Stimulated activated naive CD4-positive, alpha-beta T cell treated with Interleukin-2 at 50 U/mL for 16 hours (primary cell): ENCODE measurements around the gene CHD3.
A peak's percentile ranks its signal among the peaks of the same experiment; 100 is the strongest.
"Not testable (repeated sequence)": the region's sequence is repeated elsewhere in the genome, so short reads cannot be mapped to it uniquely, and the experiment has no call there.

ENCODE experiments used
- DNase-seq: peaks from one replicate; lab custom pipeline; 2025; lab: John Stamatoyannopoulos, UW

Gene CHD3

DNA sequence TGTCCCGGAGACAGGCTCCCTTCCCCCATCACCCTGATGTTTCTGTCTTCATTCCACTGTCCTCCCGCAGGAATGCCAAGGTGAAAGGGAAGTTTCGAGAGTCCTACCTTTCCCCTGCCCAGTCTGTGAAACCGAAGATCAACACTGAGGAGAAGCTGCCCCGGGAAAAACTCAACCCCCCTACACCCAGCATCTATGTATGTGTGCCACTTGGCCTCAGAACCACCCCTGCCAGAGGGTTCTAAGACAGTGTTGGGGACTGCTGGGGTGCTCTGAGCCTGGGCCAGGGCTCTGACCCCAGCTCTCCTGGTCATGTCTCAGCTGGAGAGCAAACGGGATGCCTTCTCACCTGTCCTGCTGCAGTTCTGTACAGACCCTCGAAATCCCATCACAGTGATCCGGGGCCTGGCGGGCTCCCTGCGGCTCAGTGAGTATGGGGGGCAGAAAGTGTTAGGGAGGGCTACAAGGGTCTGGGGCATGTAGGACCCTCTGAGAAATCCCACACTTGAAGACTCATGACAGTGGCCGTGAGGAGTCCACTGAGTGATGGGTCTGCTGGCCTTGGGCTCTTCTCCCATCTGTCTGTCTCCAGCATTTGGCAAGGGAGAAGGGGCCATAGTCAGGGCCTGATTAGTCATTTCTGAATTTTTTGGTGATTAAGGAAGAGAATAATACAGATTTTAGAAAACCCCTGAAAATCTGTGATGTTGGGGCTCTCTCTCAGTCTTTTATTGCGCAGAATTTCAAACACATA, 38.7 kb upstream of the CHD3 start:
- DNase-seq = no peak

DNA sequence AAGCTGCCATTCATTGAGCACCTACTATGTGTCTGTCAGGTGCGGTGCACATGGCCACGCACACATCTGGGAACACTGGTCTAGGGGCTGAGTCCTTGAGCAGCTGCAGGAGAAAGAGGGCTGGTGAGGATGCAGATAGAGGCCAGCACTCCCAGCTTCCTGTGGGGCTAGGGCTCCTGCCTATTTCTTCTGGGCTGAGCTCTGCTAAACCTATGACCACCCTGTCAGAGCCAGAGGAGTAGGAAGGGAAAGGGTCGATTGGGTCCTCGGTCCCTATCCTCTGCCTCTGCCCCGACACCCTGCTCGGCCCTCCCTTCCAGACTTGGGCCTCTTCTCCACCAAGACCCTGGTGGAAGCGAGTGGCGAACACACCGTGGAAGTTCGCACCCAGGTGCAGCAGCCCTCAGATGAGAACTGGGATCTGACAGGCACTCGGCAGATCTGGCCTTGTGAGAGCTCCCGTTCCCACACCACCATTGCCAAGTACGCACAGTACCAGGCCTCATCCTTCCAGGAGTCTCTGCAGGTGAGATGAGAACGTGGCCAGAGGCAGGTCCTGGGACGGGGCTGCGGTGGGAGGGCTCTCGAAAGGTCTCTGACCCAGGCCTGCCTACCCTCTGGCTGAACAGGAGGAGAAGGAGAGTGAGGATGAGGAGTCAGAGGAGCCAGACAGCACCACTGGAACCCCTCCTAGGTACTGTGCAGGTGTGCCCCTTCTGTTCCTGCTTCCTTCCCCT, 37.7 kb upstream of the CHD3 start:
- DNase-seq = no peak

DNA sequence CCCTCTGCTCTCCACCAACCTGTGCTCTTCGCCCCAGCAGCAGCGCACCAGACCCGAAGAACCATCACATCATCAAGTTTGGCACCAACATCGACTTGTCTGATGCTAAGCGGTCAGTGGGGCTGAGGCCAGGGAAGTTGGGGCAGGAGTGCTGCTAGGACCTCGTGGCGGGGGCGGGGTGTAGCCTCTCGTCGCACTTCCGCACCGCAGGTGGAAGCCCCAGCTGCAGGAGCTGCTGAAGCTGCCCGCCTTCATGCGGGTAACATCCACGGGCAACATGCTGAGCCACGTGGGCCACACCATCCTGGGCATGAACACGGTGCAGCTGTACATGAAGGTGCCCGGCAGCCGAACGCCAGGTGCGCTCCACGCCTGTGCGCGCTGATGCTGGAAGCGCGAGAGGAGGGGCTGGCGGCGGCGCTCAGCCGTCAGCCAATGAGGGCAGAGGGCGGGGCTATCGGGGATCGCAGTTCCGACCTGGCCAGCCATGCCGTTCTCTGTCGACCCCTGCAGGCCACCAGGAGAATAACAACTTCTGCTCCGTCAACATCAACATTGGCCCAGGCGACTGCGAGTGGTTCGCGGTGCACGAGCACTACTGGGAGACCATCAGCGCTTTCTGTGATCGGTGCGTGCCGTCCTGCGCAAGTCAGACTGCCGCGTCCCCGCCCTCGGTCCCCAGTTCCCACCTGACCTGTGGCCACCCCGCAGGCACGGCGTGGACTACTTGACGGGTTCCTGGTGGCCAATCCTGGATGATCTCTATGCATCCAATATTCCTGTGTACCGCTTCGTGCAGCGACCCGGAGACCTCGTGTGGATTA, 36.9 kb upstream of the CHD3 start:
- DNase-seq = peak; percentile 92

DNA sequence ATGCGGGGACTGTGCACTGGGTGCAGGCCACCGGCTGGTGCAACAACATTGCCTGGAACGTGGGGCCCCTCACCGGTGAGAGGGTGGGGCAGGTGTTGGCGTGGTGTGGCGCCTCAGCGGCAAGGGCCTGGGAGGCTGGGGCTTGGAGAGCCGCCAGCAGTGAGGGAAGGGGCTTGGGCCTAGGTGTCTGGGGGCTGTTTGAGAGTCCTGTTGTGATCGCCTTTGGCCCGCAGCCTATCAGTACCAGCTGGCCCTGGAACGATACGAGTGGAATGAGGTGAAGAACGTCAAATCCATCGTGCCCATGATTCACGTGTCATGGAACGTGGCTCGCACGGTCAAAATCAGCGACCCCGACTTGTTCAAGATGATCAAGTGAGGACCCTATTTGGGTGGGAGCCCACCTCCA, 36.3 kb upstream of the CHD3 start:
- no peak for DNase-seq

DNA sequence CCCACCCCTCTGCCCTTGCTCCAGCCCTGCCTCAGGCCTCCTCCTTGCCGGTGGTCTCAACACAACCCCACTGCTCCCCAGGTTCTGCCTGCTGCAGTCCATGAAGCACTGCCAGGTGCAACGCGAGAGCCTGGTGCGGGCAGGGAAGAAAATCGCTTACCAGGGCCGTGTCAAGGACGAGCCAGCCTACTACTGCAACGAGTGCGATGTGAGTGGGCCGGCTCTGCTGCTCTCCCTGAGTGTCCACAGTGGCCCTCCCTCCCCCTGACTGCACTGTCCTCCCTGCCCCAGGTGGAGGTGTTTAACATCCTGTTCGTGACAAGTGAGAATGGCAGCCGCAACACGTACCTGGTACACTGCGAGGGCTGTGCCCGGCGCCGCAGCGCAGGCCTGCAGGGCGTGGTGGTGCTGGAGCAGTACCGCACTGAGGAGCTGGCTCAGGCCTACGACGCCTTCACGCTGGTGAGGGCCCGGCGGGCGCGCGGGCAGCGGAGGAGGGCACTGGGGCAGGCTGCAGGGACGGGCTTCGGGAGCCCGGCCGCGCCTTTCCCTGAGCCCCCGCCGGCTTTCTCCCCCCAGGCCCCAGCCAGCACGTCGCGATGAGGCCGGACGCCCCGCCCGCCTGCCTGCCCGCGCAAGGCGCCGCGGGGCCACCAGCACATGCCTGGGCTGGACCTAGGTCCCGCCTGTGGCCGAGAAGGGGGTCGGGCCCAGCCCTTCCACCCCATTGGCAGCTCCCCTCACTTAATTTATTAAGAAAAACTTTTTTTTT, 35.5 kb upstream of the CHD3 start:
- no peak for DNase-seq

DNA sequence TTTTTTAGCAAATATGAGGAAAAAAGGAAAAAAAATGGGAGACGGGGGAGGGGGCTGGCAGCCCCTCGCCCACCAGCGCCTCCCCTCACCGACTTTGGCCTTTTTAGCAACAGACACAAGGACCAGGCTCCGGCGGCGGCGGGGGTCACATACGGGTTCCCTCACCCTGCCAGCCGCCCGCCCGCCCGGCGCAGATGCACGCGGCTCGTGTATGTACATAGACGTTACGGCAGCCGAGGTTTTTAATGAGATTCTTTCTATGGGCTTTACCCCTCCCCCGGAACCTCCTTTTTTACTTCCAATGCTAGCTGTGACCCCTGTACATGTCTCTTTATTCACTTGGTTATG, 34.9 kb upstream of the CHD3 start:
- DNase-seq = no peak

DNA sequence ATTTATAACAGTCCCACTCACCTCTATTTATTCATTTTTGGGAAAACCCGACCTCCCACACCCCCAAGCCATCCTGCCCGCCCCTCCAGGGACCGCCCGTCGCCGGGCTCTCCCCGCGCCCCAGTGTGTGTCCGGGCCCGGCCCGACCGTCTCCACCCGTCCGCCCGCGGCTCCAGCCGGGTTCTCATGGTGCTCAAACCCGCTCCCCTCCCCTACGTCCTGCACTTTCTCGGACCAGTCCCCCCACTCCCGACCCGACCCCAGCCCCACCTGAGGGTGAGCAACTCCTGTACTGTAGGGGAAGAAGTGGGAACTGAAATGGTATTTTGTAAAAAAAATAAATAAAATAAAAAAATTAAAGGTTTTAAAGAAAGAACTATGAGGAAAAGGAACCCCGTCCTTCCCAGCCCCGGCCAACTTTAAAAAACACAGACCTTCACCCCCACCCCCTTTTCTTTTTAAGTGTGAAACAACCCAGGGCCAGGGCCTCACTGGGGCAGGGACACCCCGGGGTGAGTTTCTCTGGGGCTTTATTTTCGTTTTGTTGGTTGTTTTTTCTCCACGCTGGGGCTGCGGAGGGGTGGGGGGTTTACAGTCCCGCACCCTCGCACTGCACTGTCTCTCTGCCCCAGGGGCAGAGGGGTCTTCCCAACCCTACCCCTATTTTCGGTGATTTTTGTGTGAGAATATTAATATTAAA, 34.4 kb upstream of the CHD3 start:
- DNase-seq = no peak

DNA sequence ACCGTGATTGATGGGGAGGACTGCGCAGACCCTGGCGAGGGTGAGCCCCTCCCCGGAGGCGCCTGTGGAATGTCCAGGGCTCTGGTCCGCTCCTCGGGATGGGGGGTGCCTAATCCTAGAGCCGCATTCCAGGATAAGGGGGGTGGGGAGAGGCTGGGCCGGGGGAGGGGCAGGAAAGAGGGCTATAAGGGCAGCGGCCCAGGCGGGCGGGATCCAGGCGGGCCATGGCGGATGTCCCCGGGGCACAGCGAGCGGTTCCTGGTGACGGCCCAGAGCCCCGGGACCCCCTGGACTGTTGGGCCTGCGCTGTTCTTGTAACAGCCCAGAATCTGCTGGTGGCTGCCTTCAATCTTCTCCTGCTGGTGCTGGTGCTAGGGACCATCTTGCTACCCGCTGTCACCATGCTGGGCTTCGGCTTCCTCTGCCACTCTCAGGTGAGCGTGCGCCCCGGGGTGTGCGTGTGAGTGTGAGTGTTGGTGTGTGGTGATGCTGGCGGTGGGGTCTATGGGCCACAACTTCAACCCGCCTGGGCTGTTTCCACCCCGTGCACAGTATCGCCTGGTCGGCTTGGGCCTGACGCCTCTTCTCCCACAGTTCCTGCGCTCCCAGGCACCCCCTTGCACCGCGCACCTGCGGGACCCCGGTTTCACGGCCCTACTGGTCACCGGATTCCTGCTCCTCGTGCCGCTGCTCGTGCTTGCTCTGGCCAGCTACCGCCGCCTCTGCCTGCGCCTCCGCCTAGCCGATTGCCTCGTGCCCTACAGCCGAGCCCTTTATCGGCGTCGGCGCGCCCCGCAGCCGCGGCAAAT, 33.5 kb upstream of the CHD3 start, which contains the start of gene TMEM88:
Gene TMEM88 (plus strand): TSS at position 216 of the 809 bp plus-strand sequence. CDS start 9 bp downstream, at position 225.
- no peak for DNase-seq

DNA sequence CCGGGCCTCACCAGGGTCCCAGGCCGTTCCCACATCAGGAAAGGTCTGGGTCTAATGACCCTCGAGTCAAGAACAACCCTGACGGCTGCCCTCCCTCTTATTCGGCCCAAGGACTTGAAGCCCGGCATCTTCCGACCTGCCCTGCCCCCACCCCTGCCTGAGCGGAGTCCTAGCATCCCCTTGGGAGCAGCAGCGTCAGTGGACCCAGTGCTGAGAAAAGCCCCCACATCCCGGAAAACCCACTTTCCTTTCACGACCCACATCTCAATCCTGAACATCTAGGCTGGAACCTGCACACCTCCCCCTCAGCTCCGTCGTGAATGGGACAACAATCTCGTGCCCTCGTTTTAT, 33.0 kb upstream of the CHD3 start:
- DNase-seq = no peak

DNA sequence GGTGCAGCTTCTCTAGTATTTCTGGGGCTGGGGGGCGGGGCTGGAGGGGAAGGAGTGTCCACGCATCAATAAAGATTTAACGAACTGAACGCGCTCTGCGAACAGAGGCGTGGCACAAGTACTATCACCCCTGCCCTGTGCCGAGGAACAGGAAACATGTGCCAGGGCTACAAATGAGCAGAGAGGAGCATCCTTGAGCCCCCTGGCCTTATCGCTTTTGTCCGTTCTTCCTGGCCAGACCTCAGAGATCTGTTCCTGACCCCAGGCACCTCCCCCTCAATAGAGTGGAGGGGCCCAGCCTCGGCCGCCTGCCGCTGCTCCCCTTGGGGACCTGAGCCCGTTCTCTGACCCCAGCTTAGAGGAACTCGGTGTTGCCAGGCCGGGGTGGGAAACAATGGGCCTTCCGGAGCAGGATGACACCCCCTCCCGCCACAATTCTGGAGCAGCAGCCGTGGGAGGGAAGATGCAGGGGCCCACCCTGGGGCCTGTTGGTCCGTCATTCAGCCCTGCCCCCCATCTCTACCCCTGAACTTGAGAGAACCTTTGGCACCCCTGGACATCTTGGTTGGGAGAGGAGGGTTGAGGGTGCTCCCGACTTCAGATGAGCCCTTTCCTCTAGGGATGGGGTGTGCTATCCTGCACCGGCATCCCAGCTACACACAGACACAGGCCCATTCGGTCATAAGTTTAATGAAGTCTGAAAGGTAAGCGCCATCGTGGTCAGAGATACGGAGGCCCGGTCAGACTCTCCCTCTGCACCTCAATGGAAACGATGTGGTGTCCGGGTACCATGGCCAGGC, 32.4 kb upstream of the CHD3 start:
- DNase-seq = peak; percentile 31

DNA sequence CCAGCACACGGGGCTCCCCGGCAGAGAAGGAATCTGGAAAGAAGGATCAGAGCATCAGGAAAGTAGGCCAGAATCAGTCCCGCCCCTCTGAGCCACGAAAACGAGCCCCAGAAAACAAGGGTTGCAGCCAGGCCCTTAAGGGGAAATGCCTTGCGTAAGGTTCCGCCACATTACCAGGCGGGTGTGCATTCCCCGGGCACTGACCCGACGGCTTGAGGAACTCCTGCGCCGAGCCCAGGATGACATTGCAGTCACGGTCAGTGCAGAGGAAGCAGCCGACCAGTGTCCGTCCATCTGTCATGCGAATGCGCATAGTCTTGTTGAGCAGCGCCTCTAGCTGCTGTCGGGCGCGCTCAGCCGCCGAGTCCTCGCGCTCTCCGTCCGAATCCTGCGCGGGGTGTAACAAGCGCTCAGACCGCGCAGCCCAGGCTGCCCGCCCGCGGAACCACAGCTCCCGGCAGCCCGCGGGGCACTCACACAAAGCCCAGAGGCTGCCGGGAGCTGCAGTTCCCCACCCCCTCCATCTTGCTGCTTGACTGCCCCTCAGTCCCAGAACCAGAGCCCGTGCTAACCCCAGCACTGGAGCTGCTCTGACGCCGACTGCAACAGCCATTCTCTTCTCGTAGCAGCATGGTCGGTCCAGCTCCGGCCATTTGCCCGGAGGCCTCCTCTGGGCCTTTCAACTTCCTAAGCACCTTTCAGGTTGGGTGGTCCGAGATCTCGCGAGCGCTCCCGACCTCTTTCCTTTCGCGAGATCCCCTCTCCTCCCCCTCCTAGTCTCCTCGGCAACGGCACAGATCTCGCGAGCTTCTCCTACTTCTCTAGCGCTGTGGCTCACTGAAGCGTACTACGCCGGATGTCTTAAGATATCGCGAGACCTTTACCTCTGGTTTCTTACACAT, 31.5 kb upstream of the CHD3 start, which contains the start of gene NAA38:
Gene NAA38 (minus strand): TSS at position 749 of the 902 bp plus-strand sequence. CDS start 96 bp downstream, at position 653.
- peak; percentile 92 for DNase-seq

DNA sequence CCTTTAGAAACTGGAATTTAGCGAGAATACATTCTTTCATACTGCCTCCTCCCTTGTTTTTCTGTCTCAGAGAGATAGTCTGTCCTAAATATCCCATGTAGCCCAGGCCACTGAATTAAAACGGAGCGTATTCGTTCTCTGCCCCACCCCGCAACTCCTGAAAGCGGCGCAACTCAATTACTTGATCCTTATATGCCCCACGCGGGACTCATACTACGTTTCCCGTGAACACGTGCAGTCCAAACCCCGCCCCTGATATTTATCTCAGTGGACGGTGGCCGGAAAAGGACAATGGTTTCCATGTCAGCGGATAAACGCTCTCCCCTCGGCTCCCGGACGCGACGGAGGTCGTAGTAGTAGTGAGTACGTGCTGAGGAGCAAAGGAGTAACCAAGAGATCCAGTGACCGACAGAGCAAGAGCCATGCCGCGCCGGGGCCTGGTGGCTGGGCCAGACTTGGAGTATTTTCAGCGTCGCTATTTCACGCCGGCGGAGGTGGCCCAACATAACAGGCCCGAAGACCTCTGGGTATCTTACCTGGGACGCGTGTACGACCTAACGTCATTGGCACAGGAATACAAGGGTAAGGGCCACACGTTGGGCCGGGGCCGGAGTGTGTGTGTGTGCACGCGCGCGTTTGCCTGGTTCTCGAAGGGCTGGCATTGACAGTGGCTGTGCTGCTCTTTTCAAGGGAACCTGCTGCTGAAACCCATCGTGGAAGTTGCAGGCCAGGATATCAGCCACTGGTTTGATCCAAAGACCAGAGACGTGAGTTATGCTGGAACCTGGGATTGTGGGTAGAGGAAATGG, 30.7 kb upstream of the CHD3 start, which contains the start of gene CYB5D1:
Gene CYB5D1 (plus strand): TSS at position 291 of the 809 bp plus-strand sequence. CDS start 132 bp downstream, at position 423.
- peak; percentile 86 for DNase-seq

DNA sequence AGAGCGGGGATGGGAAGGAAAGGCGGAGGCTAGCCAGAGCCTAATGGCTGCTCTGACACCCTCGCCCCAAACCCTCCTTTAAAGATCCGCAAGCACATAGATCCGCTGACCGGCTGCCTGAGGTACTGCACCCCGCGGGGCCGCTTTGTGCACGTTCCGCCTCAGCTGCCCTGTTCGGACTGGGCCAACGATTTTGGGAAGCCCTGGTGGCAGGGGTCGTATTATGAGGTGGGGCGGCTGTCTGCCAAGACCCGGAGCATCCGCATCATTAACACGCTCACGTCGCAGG, 30.1 kb upstream of the CHD3 start:
- peak; percentile 56 for DNase-seq

DNA sequence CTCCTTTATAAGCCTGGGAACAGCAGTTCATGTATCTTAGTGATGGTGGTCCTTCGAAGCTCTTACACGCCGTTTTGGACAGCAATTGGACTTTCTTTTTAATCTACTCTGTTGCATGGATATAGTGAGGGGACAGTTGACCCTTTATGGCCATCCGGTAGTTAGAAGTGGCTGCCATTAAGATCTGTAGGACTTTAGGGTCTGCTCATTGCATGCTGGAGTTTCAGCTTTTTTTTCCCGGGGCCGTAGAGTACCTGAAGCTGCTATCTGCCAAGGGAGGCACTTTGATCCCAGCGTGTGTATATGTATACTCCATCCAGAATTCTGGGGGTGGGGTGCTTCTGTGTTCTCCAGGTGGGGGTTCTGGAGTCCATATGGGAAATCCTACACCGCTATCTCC, 29.6 kb upstream of the CHD3 start:
- DNase-seq = no peak

DNA sequence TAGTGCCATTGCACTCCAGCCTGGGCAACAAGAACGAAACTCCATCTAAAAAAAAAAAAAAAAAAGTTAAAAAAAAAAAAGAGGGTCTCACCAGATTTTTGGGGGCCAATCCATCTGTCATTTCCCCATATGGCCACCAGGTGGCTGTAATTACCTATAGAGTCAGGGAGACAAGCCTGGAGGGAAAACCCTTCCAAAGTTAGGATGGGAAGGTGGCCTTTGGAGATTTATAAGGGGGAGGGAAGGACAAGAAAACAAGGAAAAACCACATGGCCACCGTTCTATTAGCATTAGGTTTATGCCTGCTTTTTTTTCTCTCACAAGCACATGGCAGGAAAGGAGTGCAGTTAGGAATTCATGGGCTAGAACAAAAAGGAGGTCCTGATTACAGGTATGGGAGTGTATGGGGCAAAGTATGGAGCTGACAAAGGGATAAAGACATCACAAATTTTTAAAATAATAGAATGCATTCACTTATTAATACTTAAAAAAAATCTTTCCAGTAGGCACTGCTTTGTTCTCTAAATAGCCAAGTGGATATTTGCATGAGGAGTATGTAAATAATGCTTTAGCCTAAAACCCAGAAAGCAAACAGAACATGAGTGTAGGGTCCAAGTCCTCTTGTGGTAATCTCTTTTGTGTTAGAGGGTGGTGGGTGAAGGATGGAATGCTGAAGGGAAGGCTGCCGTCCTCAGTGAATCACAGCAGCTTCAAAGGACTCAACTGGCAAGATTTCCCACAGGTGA, 25.7 kb upstream of the CHD3 start:
- peak; percentile 35 for DNase-seq

DNA sequence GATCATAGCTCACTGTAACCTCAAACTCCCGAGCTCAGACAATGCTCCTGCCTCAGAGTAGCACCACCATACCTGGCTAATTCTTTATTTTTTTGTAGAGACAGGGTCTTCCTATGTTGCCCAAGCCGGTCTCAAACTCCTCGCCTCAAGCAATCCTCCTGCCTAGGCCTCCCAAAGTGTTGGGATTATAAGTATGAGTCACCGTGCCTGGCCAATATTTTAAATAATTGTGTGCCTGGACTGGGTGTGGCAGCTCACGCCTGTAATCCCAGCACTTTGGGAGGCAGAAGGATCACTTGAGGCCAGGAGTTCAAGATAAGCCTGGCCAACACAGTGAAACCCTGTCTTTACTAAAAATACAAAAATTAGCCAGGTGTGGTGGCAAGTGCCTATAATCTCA, 24.2 kb upstream of the CHD3 start:
- not testable (repeated sequence) for DNase-seq
